Upper lobe of right lung (tissue), 1 donor: ENCODE data around the gene SNTG2. TPM values are rescaled to one million over a fixed set of nuclear protein-coding genes. Genes with fewer than 3 reads are reported as not detected.

Experiments
- ATAC-seq: fragments of 200-7000 bp; cut with Tn5 transposase; one replicate; pipeline ENCODE4 v1.9.1; 2020; ENCODE audit warnings: mild to moderate bottlenecking, moderate library complexity
- DNase-seq: peaks from one replicate; pipeline ENCODE4 v3.0.0-alpha.2; 2020
- H3K27ac ChIP-seq: fragments of 200-600 bp; one replicate; pipeline ENCODE4 v1.8.0; 2022
- H3K27me3 ChIP-seq: fragments of 200-600 bp; one replicate; pipeline ENCODE4 v1.8.0; 2022; ENCODE audit warnings: mild to moderate bottlenecking
- H3K36me3 ChIP-seq: fragments of 200-600 bp; one replicate; pipeline ENCODE4 v1.8.0; 2022
- H3K4me1 ChIP-seq: fragments of 200-600 bp; one replicate; pipeline ENCODE4 v1.8.0; 2022
- H3K4me3 ChIP-seq: fragments of 200-600 bp; one replicate; pipeline ENCODE4 v1.8.0; 2022; ENCODE audit warnings: mild to moderate bottlenecking
- H3K9me3 ChIP-seq: fragments of 200-600 bp; one replicate; pipeline ENCODE4 v1.8.0; 2022
- intact Hi-C: fragments of 100-400 bp; cut with DNase I; formaldehyde crosslinking; loops from one replicate; pipeline ENCODE4 v1.11.0; 2022
- total RNA-seq: library from RNA; stranded (reverse); fragmentation: NEBNext Ultra II Directional; extraction: Animal tissue kit (Norgen Biotek cat#: 25700); gene quantifications from one replicate; pipeline ENCODE4 v1.2.1, GENCODE V29; 2021
- TF ChIP-seq, protein P1 (sequence below): fragments of 200-600 bp; IDR thresholded peaks from one replicate; pipeline ENCODE4 v1.8.0; 2022; ENCODE audit warnings: antibody characterized with exemption
- donor health status: DM: no; HTN: yes; CAD: no; lungs with severe emphysema.

SNTG2 gene
- total RNA-seq, 1 donor from 2014 or later, result 3.6 TPM

DNA sequence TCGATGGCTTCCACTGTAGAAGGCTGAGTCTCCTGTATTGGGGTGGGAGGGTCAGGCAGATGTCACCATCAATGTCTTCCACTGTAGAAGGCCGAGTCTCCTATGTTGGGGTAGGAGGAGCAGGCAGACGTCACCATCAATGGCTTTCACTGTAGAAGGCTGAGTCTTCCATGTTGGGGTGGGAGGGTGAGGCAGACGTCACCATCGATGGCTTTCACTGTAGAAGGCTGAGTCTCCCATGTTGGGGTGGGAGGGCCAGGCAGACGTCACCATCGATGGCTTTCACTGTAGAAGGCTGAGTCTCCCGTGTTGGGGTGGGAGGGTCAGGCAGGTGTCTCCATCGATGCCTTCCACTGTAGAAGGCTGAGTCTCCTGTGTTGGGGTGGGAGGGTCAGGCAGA, 345.1 kb downstream of the SNTG2 start:
- H3K4me1 ChIP-seq, result no peaks in the 10 kb centered on the region
- ATAC-seq, result no peak
- H3K27me3 ChIP-seq, result no peaks in the 10 kb centered on the region
- intact Hi-C loops, result no loop called here
- TF ChIP-seq, protein P1, sequence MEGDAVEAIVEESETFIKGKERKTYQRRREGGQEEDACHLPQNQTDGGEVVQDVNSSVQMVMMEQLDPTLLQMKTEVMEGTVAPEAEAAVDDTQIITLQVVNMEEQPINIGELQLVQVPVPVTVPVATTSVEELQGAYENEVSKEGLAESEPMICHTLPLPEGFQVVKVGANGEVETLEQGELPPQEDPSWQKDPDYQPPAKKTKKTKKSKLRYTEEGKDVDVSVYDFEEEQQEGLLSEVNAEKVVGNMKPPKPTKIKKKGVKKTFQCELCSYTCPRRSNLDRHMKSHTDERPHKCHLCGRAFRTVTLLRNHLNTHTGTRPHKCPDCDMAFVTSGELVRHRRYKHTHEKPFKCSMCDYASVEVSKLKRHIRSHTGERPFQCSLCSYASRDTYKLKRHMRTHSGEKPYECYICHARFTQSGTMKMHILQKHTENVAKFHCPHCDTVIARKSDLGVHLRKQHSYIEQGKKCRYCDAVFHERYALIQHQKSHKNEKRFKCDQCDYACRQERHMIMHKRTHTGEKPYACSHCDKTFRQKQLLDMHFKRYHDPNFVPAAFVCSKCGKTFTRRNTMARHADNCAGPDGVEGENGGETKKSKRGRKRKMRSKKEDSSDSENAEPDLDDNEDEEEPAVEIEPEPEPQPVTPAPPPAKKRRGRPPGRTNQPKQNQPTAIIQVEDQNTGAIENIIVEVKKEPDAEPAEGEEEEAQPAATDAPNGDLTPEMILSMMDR, result no peak
- no peaks in the 10 kb centered on the region for H3K36me3 ChIP-seq
- no peak overlapping the region for H3K4me3 ChIP-seq
- H3K9me3 ChIP-seq, result no peaks in the 10 kb centered on the region
- H3K27ac ChIP-seq, result no peak overlapping the region
- no peak for DNase-seq

DNA sequence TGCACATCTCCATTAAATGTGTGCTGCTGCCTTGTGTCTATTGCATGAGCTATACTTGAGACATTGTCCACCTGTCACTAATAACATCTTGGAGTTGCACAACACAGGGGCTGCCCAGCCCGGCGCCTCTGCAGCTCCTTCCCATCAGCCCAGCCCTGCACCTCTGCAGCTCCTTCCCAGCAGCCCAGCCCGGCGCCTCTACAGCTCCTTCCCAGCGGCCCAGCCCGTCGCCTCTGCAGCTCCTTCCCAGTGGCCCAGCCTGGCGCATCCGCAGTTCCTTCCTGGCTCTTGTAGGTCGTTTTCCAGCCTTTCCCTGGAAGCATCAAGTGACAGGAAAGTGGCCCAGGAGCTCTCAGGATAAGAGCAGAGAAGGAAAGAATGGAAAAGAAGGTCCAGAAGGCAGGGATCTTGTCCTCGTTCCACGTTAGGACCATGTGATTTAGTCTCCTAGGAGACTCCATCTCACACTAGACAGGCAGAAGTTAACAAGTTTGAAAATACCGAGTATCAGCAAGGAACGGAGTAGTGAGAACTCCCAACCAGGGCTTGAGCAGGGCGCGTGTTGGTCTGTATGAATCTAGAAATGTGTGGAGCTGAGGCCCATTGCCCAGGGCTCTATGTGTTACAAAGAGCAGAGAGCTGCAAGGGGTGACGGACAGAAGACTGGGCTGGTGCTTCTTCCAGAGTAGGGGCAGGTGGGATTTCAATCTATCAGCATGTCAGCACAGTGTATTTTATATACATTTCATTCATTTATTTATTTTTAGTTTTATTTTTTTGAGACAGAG, 346.9 kb downstream of the SNTG2 start:
- Histone ChIP-seq H3K36me3 (no peaks in the 10 kb centered on the region), H3K4me3 (no peak overlapping the region), H3K27ac (no peak overlapping the region), H3K9me3 (no peaks in the 10 kb centered on the region), H3K27me3 (no peaks in the 10 kb centered on the region), H3K4me1 (no peaks in the 10 kb centered on the region)
- ATAC-seq (no peak), DNase-seq (no peak)
- TF ChIP-seq, protein P1, result no peak
- intact Hi-C loops, result no loop called here

DNA sequence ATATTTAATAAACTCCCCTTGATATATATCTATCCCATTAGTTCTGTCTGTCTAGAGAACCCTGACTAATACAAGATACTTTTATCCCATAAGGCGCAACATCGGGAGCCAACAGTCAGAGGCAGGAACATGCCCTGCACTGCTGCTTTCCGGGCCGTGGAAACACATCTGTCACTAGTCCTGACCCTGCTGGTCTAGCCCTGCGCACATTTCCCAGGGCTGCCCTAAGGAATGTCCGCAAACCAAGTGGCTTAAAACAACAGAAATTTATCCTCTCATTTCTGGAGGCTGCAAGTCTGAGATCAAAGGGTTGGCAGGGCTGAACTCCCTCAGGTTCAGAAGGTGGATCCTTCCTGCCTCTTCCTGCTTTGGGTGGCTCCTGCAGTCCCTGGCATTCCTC, 348.4 kb downstream of the SNTG2 start:
- H3K27me3 ChIP-seq, result no peaks in the 10 kb centered on the region
- no peaks in the 10 kb centered on the region for H3K36me3 ChIP-seq
- H3K4me1 ChIP-seq, result no peaks in the 10 kb centered on the region
- H3K4me3 ChIP-seq, result no peak overlapping the region
- ATAC-seq (no peak), DNase-seq (no peak)
- intact Hi-C loops, result no loop called here
- TF ChIP-seq, protein P1, result no peak
- no peaks in the 10 kb centered on the region for H3K9me3 ChIP-seq
- no peak overlapping the region for H3K27ac ChIP-seq

DNA sequence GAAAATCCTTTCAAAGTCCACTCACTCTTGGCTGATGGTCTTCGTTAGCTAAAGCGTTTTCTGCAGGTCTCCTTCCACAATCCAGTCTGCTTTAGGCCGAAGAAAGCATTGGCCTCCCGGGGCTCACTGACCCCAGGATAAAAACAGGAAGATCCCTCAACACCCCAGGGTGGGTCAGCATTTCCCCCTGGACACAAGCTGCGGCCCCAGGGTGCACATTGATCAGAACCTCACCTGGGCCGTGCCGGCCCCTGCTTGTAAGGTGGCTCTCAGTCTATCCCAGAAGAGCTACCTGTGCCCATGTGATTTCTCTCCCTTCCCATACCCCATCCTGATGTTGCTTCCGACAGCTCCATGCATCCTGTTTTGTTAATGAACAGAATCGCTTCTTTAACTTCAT, 349.6 kb downstream of the SNTG2 start:
- H3K4me1 ChIP-seq, result no peaks in the 10 kb centered on the region
- TF ChIP-seq, protein P1, result no peak

DNA sequence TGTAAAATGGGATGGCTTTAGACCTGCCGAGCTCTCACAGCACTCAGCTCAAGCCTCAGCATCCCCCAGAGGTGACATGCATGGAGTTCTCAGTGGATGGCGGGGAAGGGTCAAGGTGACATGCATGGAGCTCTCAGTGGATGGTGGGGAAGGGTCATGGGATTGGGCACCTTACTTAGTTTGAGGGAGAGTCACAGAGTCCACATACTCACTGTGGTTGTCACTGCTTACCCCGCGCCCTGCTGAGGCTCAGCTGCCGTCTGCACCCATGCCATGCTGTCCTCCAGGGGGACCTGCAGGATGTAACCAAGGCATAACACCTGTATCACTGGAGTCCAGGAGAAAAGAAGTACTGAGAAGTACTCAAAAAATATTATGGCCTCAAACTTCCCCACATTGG, 350.4 kb downstream of the SNTG2 start:
- no peaks in the 10 kb centered on the region for H3K27me3 ChIP-seq
- H3K9me3 ChIP-seq, result no peaks in the 10 kb centered on the region
- ATAC-seq, result no peak
- no peaks in the 10 kb centered on the region for H3K4me1 ChIP-seq
- no peaks in the 10 kb centered on the region for H3K36me3 ChIP-seq
- intact Hi-C loops, result no loop called here
- H3K4me3 ChIP-seq, result no peak overlapping the region
- TF ChIP-seq, protein P1, result no peak
- DNase-seq, result no peak
- H3K27ac ChIP-seq, result no peak overlapping the region

More for the DNA sequence above, 349.6 kb downstream of the SNTG2 start:
- intact Hi-C loops, result no loop called here
- Histone ChIP-seq H3K27me3 (no peaks in the 10 kb centered on the region), H3K4me3 (no peak overlapping the region), H3K36me3 (no peaks in the 10 kb centered on the region), H3K9me3 (no peaks in the 10 kb centered on the region), H3K27ac (no peak overlapping the region)
- DNase-seq (no peak), ATAC-seq (no peak)
